GM21786 (cell line): ENCODE results near the gene CXorf49.
"Not testable (repeated sequence)": the region's sequence is repeated elsewhere in the genome, so short reads cannot be mapped to it uniquely, and the experiment has no call there.

Source experiments
- ATAC-seq: cut with Tn5 transposase; IDR thresholded peaks from one replicate; pipeline ENCODE4 v1.9.1; 2021; ENCODE audit not compliant: unreplicated experiment

The CXorf49 gene

GRCh38 chrX:71718185-71718584 lies at the start of gene CXorf49:
TSS of gene CXorf49 (minus strand) at chrX:71718285. CDS start at chrX:71718151, 134 bp downstream.
- not testable (repeated sequence) for ATAC-seq

- ATAC-seq, result not testable (repeated sequence)
Observed at GRCh38 chrX:71767134-71767533, 49.0 kb upstream of the CXorf49 start.

- ATAC-seq, result not testable (repeated sequence)
Observed at GRCh38 chrX:71765613-71766012, 47.5 kb upstream of the CXorf49 start.

GRCh38 chrX:71764832-71765231 lies 46.7 kb upstream of the CXorf49 start:
- ATAC-seq, result not testable (repeated sequence)

GRCh38 chrX:71763049-71763448 lies 45.0 kb upstream of the CXorf49 start, which contains the start of gene CXorf49B:
TSS of gene CXorf49B (plus strand) at chrX:71763349. CDS start at chrX:71763424, 75 bp downstream.
- not testable (repeated sequence) for ATAC-seq

- not testable (repeated sequence) for ATAC-seq
Observed at GRCh38 chrX:71760688-71761281, 42.7 kb upstream of the CXorf49 start.

- ATAC-seq, result not testable (repeated sequence)
Observed at GRCh38 chrX:71720289-71720886, 2.3 kb upstream of the CXorf49 start.

GRCh38 chrX:71719195-71719594 lies 1.1 kb upstream of the CXorf49 start:
- not testable (repeated sequence) for ATAC-seq

GRCh38 chrX:71716323-71716722 lies 1.8 kb downstream of the CXorf49 start:
- not testable (repeated sequence) for ATAC-seq

GRCh38 chrX:71715551-71715950 lies 2.5 kb downstream of the CXorf49 start:
- not testable (repeated sequence) for ATAC-seq

- not testable (repeated sequence) for ATAC-seq
Observed at GRCh38 chrX:71714064-71714463, 4.0 kb downstream of the CXorf49 start.

- not testable (repeated sequence) for ATAC-seq
Observed at GRCh38 chrX:71702853-71703252, 15.2 kb downstream of the CXorf49 start.

- ATAC-seq, result not testable (repeated sequence)
Observed at GRCh38 chrX:71699023-71699344, 19.1 kb downstream of the CXorf49 start.

- not testable (repeated sequence) for ATAC-seq
Observed at GRCh38 chrX:71698299-71699022, 19.6 kb downstream of the CXorf49 start.

GRCh38 chrX:71697466-71698298 lies 20.4 kb downstream of the CXorf49 start:
- peak; percentile 33 for ATAC-seq

- ATAC-seq, result peak; percentile 77
Observed at GRCh38 chrX:71696641-71697465, 21.2 kb downstream of the CXorf49 start.

GRCh38 chrX:71679575-71680207 lies 38.4 kb downstream of the CXorf49 start:
- no peak for ATAC-seq

GRCh38 chrX:71677195-71677594 lies 40.9 kb downstream of the CXorf49 start:
- not testable (repeated sequence) for ATAC-seq

GRCh38 chrX:71676068-71676795 lies 41.9 kb downstream of the CXorf49 start:
- ATAC-seq, result not testable (repeated sequence)
